Measurements from ENCODE around the gene ARHGEF3.
"Not testable (repeated sequence)": the region's sequence is repeated elsewhere in the genome, so short reads cannot be mapped to it uniquely, and the experiment has no call there.

The ARHGEF3 gene

DNA sequence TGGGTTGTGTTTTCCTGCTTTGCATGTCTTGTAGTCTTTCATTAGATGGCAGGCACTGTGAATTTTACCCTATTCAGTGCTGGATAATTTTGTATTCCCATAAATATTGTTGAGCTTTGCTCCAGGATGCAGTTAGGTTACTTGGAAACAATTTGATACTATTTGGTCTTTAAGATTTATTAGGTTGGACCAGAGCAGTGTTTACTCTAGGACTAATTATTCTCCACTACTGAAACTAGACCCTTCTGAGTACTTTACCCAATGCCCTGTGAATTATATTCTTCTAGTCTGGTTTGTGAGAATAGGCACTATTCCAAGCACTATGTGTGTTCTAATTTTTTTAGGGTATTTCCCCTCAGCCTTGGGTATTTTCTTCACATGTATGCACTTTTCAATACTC is 80.9 kb downstream of the ARHGEF3 start:
- no peak for DNase-seq

DNA sequence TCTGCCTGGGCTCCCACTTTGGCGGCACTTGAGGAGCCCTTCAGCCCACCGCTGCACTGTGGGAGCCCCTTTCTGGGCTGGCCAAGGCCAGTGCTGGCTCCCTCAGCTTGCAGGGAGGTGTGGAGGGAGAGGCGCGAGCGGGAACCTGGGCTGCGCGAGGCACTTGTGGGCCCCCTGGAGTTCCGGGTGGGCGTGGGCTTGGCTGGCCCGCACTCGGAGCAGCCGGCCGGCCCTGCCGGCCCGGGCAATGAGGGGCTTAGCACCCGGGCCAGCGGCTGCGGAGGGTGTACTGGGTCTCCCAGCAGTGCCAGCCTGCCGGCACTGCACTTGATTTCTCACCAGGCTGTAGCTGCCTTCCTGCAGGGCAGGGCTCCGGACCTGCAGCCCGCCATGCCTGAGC is 82.9 kb downstream of the ARHGEF3 start:
- not testable (repeated sequence) for DNase-seq

DNA sequence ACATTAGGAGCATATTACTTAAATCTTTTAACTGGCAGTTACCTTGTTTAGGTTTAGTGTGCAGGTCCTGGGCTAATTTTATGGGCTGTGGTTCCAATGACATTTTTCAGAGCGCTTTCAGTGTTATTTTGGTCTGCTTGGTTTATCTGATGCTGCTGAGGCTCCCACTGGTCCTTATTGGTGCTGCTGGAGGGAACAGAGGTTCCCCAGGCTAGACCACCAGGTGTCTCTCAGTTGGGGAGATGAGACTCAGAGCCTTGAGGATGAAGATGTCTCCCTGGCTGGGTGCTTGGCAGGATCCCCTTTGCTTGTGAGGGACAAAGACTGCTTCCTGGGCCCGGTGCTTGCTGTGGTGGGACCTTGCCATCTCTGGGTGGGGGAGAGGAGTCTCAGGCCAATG is 90.4 kb downstream of the ARHGEF3 start:
- no peak for DNase-seq

DNA sequence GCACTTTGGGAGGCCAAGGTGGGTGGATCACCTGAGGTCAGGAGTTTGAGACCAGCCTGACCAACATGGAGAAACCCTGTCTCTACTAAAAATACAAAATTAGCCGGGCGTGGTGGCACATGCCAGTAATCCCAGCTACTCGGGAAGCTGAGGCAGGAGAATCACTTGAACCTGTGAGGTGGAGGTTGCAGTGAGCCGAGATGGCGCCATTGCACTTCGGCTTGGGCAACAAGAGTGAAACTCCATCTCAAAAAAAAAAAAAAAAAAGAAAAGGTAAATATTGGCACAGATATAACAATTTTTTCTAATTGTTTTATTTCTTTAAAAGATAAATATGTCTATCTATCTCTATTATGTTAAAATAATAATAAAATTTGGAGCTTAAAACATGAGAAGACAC is 94.3 kb downstream of the ARHGEF3 start:
- DNase-seq, result not testable (repeated sequence)

DNA sequence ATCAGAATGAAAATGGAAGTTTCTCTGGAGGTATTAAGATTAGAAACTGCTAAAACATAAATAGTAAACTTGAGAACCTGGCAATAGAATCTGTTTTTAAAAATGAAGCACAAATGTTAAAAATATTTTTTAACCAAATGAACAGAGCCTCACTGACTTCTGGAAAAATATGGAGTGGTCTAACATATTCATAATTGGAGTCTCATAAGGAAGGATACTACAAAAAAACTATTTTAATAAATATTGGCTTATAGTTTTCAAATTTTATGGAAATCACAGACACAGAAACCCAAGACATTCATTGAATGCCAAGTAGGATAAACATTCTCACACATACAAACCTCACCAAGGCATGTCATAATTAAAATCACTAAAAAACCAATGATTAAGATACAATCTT is 95.1 kb downstream of the ARHGEF3 start:
- DNase-seq, result no peak

DNA sequence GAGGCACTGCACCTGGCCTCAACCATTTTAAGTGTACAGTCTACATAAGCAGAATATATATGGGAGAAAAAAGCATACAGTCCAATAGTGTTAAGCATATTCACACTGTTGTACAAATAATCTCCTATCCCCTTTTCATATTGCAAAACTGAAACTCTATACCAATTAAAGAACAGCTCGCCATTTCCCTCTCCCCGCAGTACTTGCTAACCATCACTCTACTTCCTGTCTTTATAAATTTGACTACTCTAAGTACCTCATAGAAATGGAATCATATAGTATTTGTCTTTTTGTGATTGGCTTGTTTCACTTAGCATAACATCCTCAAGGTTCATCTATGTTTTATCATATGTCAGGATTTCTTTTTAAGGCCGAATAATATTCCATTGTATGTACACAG is 97.0 kb downstream of the ARHGEF3 start:
- DNase-seq, result peak in 1 of 5 donors; percentile 30

DNA sequence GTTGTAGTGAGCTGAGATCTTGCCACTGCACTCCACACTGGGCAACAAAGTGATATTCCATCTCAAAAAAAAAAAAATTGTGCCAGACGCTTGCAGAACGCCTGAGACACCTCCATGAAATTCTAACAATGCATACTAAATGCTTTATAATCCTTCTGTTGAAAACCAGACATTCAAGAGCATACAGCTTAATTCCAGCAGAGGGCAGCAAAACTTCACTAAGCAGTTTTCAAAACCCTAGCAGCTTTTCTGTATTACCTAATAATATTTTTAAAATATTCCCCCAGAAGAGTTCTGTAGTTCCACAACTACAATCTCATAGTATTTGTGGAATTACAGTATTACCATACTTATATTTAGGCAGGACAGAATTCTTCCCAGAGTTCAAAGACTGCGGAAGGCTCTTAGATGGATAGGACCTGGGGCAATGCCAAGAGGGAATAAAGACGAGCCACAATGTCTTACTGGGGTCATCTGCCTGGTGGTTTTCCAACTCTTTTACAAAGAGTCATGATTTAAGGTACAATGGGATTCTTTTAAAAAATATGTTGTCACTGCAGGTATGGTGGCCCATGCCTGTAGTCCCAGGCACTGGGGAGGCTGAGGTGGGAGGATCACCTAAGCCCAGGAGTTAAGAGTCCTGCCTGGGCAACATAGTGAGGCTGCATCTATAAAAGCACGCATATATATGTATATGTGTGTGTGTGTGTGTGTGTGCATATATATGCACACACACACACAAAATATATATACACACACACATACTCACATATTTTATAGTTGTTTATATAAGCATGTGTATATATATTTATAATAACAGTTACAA is 99.0 kb downstream of the ARHGEF3 start:
- peak in 4 of 5 donors; percentile 29 to 65 (median 48) for DNase-seq

DNA sequence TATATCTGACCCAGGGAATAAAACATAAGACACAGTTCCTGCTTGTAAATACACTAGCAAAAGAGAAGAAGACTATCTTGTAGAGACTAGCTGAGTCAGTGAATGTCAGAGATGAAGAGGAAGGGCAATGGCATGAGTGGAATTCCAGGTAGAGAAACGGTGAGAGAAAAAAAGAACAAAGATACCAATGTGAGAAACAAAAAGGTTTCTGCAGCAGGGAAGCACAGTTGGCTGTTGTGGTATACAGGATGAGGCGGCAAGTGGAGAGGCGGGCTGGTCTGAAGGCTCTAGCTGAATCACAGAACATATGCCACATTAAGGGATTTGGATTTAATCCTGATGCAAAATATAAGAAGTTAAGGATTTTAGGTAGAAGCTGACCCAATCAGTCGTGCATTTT is 101.6 kb downstream of the ARHGEF3 start:
- DNase-seq, result no peak

DNA sequence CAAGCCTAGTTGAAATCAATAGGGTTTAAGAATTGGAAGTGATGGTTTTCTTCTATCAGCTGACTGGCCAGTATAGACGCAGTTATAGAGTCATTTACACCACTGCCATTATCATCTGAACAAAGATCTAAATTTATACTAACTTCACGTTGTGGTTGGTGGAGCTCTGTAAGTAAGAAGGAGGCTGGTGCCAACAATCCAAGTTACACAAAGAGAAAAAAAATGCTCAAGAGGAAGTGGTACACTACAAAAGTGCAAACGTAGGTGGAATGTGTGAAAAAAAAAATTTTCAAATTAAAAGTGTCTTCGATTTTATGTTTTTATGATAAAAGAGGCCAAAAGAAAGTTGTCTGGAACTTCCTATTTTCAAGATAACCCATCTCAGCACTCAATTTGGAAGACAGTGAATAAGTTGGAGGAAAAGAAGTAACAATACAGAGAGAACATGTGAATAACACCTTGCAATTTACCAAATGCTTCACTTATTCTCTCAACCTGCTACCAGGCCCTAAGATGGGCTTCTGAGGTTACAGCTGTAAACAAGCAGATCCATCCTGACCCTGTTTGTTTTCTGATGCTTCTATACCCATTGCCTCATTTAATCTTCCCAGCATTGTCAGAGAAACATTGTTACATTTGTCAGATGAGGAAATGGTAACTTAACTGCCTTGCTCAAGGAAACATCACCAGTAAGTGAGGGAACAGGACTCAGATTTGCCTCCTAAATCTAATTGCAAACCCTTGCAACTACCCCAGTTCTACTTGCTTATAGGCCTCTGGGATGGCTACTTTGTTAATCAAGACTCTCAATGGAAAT is 106.7 kb downstream of the ARHGEF3 start:
- peak in 1 of 5 donors; percentile 41 for DNase-seq

DNA sequence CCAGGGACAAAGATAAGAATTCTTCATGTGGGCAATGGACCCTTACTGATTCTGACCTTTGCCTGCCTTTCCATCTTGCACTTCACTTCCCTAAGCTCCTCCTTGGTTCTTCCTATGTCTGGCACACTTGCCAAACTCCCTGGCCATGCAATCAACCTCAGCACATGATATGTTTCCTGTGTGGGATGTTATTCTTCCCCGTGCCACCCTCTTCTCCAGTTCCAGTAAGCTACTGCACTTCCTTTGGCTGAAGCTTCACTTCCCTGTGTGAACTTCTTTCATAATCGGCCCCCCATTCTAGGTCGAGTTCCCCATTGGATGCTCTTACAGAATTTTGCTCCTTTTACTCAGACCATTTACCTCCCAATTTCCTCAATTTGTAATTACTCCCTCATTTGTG is 108.0 kb downstream of the ARHGEF3 start:
- no peak for DNase-seq

DNA sequence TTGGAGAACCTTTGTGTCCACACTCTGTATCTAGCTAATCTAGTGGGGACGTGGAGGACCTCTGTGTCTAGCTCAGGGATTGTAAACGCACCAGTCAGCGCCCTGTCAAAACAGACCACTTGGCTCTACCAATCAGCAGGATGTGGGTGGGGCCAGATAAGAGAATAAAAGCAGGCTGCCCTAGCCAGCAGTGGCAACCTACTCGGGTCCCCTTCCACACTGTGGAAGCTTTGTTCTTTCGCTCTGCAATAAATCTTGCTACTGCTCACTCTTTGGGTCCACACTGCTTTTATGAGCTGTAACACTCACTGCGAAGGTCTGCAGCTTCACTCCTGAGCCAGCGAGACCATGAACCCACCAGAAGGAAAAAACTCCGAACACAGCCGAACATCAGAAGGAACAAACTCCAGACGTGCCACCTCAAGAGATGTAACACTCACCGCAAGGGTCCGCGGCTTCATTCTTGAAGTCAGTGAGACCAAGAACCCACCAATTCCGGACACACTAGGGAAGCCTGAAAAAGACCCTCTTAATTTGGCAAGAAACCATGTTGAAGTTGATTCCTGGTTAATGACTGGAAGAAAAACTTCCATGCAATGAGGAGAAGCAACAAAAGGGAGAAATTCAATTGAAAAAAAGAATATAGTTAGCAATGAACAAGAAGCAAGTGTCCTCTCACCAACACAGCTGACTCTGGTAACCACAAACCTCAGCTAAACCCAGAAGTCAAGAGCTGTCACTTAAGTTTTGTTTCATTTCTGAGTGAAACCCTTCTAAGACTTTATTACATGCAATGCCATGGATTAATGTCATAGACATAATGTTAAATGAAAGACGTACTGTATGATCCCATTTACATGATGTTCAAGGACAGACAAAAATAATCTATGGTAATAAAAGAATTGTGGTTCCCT is 109.0 kb downstream of the ARHGEF3 start:
- peak in 2 of 5 donors; percentile 25 to 77 for DNase-seq

DNA sequence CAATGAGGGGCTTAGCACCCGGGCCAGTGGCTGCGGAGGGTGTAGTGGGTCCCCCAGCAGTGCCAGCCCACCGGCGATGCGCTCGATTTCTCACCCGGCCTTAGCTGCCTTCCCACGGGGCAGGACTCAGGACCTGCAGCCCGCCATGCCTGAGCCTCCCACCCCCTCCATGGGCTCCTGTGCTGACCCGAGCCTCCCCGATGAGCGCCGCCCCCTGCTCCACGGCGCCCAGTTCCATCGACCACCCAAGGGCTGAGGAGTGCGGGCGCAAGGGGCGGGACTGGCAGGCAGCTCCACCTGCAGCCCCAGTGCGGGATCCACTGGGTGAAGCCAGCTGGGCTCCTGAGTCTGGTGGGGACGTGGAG is 109.8 kb downstream of the ARHGEF3 start:
- not testable (repeated sequence) for DNase-seq

DNA sequence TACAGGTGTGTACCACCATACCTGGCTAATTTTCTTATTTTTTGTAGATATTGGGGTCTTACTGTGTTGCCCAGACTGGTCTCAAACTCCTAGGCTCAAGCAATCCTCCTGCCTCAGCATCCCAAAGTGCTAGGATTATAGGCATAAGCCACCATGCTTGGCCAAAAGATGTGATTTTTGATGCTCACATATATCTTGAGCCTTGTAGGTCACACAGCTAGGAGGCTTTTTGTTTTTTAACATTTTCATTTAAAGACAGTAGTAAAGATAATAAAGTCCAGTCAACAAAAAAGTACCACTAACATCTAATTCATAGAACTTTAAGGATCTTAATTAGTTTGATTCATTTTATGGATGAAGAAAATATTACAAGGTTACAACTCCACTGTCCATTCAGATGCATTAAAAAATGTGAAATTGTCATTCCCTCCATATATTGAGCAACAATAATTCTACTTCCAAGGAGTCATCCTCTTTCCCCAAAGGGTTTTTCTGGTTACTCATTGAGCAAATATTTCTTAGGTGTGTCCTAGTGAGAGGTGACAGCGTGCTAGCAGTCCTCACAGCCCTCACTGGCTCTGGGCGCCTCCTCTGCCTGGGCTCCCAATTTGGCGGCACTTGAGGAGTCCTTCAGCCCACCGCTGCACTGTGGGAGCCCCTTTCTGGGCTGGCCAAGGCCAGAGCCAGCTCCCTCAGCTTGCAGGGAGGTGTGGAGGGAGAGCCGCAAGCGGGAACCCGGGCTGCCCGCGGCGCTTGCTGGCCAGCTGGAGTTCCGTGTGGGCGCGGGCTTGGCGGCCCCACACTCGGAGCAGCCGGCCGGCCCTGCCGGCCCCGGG is 110.4 kb downstream of the ARHGEF3 start:
- no peak for DNase-seq

DNA sequence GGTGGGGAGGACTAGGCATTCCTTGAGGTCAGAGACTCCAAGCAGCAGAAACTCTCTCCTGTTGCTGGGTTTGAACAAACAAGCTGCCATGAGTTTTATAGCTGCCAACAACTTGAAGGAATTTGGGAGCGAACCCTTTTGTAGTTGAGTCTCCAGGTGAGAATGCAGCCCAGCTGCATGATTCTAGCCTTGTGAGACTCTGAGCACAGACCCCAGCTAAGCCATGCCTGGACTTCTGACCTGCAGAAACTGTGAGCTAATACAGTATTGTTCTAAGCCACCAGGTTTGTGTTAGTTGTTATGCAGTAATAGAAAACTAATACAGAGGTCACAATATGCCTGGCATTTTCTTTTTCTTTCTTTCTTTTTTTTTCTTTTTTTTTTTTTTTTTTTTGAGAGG is 112.4 kb downstream of the ARHGEF3 start:
- DNase-seq, result no peak

DNA sequence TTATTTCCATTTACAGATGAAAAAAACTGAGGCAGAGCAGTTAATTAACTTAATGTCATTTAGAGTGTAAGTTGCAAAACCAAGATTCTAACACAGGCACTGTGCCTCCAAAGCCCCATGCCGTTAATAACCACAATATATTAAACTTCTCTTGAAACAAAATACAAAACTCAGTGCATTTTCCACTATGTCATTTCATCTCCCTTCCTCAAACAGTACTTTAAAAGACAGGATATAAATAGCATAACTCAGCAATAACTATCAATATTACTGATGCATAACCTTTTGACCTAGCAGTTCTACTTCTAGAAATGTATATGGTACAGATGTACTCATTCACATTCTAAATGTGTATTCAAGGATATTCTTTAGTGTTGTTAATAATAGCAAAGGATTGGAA is 113.6 kb downstream of the ARHGEF3 start:
- no peak for DNase-seq

DNA sequence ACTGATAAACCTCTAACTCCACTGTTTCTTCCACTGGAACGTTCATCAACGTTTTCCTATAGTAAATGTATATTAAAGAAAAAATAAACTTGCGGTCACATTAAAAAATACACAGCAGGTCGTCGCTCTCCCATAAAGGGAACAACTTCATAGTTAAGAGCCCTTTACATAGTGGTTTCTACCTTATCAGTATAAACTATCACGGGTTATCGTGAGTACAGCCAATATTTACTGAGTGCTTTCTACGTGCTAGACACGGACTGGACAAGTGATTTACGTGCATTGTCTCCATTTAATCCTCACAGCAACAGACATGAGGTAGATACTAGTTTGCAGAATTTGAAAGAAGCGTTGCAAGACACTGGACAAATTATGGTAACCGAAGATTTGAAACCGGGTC is 117.7 kb downstream of the ARHGEF3 start:
- DNase-seq, result no peak

DNA sequence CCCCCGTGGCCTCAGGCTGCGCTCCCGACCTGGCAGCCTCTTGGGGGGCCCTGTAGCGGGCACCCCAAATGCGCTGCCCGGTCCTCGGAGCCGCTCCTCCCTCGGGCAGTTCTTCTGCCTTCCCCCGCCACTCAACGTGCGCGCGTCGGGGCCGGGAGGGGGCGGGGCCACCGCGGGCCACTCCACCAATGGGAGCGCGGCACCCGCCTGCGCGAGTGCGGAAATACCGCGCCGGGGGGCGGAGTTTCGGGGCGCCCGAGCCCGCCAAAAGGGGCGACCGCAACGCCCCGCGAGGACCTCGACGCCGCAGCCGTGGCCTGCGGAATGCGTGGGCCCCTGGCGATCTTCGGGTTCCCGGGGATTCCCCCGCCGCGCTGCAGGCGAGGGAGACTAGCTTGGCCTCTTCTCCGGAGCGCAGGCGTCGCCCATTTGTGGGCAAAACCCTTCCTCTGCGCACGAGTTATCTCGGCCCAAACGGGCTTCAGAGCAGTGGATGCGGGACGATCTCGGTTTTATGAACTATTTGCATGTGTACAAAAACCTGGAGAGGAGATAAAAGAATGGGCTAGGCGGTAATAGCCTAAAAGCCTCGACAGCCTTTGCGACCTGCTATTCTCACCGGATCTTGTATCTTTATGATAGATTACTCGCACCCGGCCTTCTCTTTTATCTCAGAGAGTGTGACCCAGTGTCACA is 118.5 kb downstream of the ARHGEF3 start, which contains the start of gene TASOR:
TASOR (minus strand) TSS at position 144 of the 696 bp plus-strand sequence. CDS start 259 bp downstream, outside the sequence.
- peak; percentile 78 to 94 (median 81) for DNase-seq

DNA sequence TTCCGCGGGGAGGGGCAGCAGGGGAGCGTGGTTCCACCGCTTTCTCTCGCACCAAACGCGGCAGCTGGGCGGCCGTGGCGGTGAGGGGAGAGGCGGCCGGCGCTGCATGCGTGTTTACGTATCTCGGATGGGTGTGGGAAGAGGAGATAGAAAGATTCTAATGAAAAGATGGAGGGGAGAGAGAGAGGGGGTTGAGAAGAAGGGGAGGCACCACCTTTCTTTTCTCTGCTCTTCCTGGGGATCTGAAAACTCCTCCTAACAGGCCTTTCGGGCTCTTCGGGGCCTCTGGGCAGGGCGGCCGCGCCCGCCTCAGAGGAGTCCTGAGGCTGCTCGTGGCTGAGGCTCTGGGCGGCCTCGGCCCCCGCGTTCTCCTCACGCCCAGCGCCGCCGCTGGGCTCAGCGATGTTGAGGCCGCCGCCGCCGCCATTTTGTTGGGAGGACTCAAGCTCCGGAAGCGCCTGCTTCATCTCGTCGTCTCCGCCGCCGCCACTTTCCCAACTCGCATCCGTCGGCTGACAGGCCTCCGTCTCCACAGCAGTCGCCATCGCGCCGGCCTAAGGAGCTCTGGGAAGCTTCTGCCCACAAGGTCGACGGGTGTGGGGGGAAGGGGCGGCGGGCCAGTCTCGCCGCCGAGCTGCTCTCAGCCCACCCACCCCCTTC is 119.2 kb downstream of the ARHGEF3 start:
- peak; percentile 59 to 84 (median 71) for DNase-seq

DNA sequence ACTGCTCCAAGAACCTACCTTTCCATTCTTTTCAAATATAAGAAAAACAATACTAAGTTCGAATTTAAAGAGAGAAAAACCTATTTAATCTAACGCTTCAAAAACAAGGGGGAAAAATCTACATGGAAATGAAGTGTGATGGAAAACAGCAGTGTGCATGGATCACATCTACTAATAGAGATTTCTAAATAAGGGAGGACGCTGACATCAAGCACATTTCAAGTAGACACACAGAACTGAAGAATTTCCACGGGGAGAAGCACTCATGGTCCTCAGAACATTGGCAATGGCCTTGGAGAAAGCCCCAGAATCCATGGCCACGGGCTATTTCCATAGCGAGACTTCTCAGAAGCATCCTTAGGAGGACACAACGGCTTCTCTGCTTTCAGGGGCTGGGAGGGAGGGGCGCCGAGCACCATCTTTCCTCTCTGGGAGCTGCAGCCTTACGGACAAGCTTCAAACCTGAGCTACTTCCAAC is 119.7 kb downstream of the ARHGEF3 start:
- DNase-seq, result no peak

DNA sequence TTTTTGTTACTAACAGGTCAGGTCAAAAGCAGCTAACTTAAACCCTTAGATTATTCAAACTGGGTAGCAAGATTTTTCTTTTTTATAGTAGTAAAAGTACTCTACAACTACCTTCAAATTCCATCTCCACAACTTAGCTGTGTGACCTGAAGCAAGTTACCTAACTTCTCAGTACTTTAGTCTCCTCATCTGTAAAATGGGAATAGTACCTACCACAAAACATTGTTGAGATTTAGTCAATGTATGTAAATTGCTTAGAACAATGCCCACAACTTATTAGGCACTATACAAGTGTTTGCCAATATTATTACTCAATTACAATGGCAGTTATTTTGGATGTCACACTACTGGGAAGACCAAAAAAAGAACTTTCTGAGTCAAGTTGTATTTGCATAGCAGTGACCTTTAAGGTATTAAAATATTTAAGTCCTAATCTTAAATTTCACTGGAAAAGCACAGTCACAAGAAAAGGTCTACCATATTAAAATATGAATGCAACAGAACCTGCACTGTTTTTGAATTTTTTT is 121.6 kb downstream of the ARHGEF3 start:
- no peak for DNase-seq

Data from T-helper 1 cell (primary cell).